Stimulated activated CD4-positive, alpha-beta T cell treated with anti-CD3 and anti-CD28 coated beads, TNF-alpha, amount 100 ng/mL, for 1 hour (primary cell): ENCODE data around the gene HOXC9.
A peak's percentile ranks its signal among the peaks of the same experiment; 100 is the strongest.

Experiments used
- DNase-seq, 3 donors: peaks; one replicate each; pipeline ENCODE4 v3.0.0-alpha.2; 2020; ENCODE audit warnings: low read depth in 3 of 3, low spot score in 1 of 3

The HOXC9 gene

GRCh38 chr12:54025499-54026405 is 25.8 kb downstream of the HOXC9 start:
- DNase-seq = no peak

GRCh38 chr12:54026640-54027441 is 26.9 kb downstream of the HOXC9 start:
- no peak for DNase-seq

GRCh38 chr12:54027442-54027786 is 27.5 kb downstream of the HOXC9 start:
- DNase-seq = no peak

GRCh38 chr12:54028314-54029201 is 28.6 kb downstream of the HOXC9 start, which contains the start of gene HOXC6:
Gene HOXC6 (plus strand): TSS chr12:54028440. CDS start chr12:54028522, 82 bp downstream.
- no peak for DNase-seq

- no peak for DNase-seq
These were observed 29.8 kb downstream of the HOXC9 start for GRCh38 chr12:54029529-54030441.

GRCh38 chr12:54030442-54030801 is 30.5 kb downstream of the HOXC9 start:
- no peak for DNase-seq

GRCh38 chr12:54030889-54031471 is 31.0 kb downstream of the HOXC9 start:
- DNase-seq = no peak

GRCh38 chr12:54031480-54031879 is 31.5 kb downstream of the HOXC9 start:
- no peak for DNase-seq

GRCh38 chr12:54032086-54032619 is 32.2 kb downstream of the HOXC9 start:
- DNase-seq = no peak

- DNase-seq = peak in 2 of 3 donors; percentile 27 to 41
These were observed 32.7 kb downstream of the HOXC9 start, which contains the start of gene HOXC5 for GRCh38 chr12:54032627-54033100. Gene HOXC5 (plus strand): TSS chr12:54033050. CDS start chr12:54033123, 73 bp downstream.

GRCh38 chr12:54033106-54033979 is 33.4 kb downstream of the HOXC9 start:
- DNase-seq = no peak

- no peak for DNase-seq
These were observed 34.2 kb downstream of the HOXC9 start for GRCh38 chr12:54033980-54034784.

- no peak for DNase-seq
These were observed 34.9 kb downstream of the HOXC9 start for GRCh38 chr12:54034785-54035310.

- no peak for DNase-seq
These were observed 35.8 kb downstream of the HOXC9 start for GRCh38 chr12:54035568-54036264.

- DNase-seq = no peak
These were observed 36.8 kb downstream of the HOXC9 start for GRCh38 chr12:54036620-54037359.
